ENCODE data around the gene MED12.
"Not testable (repeated sequence)": the region's sequence is repeated elsewhere in the genome, so short reads cannot be mapped to it uniquely, and the experiment has no call there.

MED12 gene

GRCh38 chrX:71170660-71171059 lies 52.3 kb downstream of the MED12 start:
- no peak for TF ChIP-seq CTCF (IDR thresholded peaks at IDR 0.05; ENCODE audit: extremely low read depth, missing control alignments)
- no peak for DNase-seq (ENCODE audit: low spot score)

GRCh38 chrX:71171110-71171801 lies 52.9 kb downstream of the MED12 start:
- no peak for DNase-seq (ENCODE audit: low spot score)
- no peak for TF ChIP-seq CTCF (IDR thresholded peaks at IDR 0.05; ENCODE audit: extremely low read depth, missing control alignments)

GRCh38 chrX:71173440-71173839 lies 55.0 kb downstream of the MED12 start:
- TF ChIP-seq CTCF (IDR thresholded peaks at IDR 0.05; ENCODE audit: extremely low read depth, missing control alignments) = no peak
- no peak for DNase-seq (ENCODE audit: low spot score)

- no peak for TF ChIP-seq CTCF (IDR thresholded peaks at IDR 0.05; ENCODE audit: extremely low read depth, missing control alignments)
- DNase-seq (ENCODE audit: low spot score) = no peak
Measured at GRCh38 chrX:71174795-71175194, 56.4 kb downstream of the MED12 start.

- no peak for TF ChIP-seq CTCF (IDR thresholded peaks at IDR 0.05; ENCODE audit: extremely low read depth, missing control alignments)
- DNase-seq (ENCODE audit: low spot score) = no peak
Measured at GRCh38 chrX:71175531-71175930, 57.1 kb downstream of the MED12 start.

GRCh38 chrX:71177327-71177726 lies 58.9 kb downstream of the MED12 start:
- TF ChIP-seq CTCF (IDR thresholded peaks at IDR 0.05; ENCODE audit: extremely low read depth, missing control alignments) = no peak
- no peak for DNase-seq (ENCODE audit: low spot score)

- DNase-seq (ENCODE audit: low spot score) = peak; percentile 52
- TF ChIP-seq CTCF (IDR thresholded peaks at IDR 0.05; ENCODE audit: extremely low read depth, missing control alignments) = peak; percentile 32
Measured at GRCh38 chrX:71178908-71179307, 60.5 kb downstream of the MED12 start.

- not testable (repeated sequence) for DNase-seq (ENCODE audit: low spot score)
Measured at GRCh38 chrX:71180579-71181265, 62.3 kb downstream of the MED12 start.

Data from GM20000 (cell line).